Keratinocyte (primary cell): ENCODE data around the gene CDKAL1.

ENCODE experiments used
- EZH2 ChIP-seq: IDR thresholded peaks from one replicate; pipeline ENCODE4 v1.6.1; 2012; ENCODE audit warnings: inconsistent platforms, mild to moderate bottlenecking, low read length, moderate library complexity
- TF ChIP-seq, protein P1 (sequence below), 3 experiments: IDR thresholded peaks in 1 of 3; conservative IDR thresholded peaks in 1 of 3; optimal IDR thresholded peaks in 1 of 3; 2 replicates in 2 of 3; 3 replicates in 1 of 3; pipeline versions ENCODE3 to v1.5.1; 2011; ENCODE audit warnings: low read length in 3 of 3, mild to moderate bottlenecking in 3 of 3, moderate library complexity in 2 of 3, control low read depth in 1 of 3, inconsistent platforms in 1 of 3; ENCODE audit not compliant: insufficient read depth in 2 of 3; ENCODE audit errors: extremely low read depth in 1 of 3

DNA sequence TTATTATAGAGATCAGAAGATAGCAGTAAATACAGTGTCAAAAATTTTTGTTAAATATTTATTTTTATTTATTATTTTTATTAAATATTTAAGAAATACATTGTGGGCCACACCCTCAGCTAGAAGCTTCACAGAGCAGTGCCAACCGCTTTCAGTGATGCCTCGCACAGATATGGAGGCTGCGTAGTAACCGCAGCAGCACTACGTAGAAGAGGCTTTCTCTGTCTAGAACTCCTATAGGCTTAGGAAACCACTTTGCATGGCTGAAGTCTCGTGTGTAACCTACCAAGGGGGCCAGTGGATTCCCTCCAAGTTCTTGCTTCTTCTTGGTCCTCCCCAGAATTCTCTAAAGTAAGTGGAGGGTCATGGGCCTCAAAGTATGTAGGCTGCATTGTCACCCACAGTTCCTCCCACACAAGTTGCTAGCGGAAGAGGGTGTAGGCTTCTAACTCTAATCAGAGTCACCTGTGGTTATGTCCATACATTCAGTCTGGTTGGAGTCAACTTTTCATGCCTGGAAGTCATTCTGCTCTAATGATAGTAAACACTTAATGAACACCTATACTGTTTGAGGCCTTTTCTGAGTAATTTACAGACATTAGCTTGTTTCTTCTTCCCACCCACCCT is 285.6 kb downstream of the CDKAL1 start:
- TF ChIP-seq, protein P1, sequence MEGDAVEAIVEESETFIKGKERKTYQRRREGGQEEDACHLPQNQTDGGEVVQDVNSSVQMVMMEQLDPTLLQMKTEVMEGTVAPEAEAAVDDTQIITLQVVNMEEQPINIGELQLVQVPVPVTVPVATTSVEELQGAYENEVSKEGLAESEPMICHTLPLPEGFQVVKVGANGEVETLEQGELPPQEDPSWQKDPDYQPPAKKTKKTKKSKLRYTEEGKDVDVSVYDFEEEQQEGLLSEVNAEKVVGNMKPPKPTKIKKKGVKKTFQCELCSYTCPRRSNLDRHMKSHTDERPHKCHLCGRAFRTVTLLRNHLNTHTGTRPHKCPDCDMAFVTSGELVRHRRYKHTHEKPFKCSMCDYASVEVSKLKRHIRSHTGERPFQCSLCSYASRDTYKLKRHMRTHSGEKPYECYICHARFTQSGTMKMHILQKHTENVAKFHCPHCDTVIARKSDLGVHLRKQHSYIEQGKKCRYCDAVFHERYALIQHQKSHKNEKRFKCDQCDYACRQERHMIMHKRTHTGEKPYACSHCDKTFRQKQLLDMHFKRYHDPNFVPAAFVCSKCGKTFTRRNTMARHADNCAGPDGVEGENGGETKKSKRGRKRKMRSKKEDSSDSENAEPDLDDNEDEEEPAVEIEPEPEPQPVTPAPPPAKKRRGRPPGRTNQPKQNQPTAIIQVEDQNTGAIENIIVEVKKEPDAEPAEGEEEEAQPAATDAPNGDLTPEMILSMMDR (optimal IDR thresholded peaks at IDR 0.05 in 1 of 3, IDR thresholded peaks at IDR 0.05 in 1 of 3, conservative IDR thresholded peaks at IDR 0.05 in 1 of 3; ENCODE audit: extremely low read depth in 1 of 3, insufficient read depth in 2 of 3, low read length in 3 of 3), result no peak
- TF ChIP-seq EZH2, result no peak
